ENCODE data around the gene PMCH.
"Not testable (repeated sequence)": the region's sequence is repeated elsewhere in the genome, so short reads cannot be mapped to it uniquely, and the experiment has no call there.

The PMCH gene, protein sequence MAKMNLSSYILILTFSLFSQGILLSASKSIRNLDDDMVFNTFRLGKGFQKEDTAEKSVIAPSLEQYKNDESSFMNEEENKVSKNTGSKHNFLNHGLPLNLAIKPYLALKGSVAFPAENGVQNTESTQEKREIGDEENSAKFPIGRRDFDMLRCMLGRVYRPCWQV

DNA sequence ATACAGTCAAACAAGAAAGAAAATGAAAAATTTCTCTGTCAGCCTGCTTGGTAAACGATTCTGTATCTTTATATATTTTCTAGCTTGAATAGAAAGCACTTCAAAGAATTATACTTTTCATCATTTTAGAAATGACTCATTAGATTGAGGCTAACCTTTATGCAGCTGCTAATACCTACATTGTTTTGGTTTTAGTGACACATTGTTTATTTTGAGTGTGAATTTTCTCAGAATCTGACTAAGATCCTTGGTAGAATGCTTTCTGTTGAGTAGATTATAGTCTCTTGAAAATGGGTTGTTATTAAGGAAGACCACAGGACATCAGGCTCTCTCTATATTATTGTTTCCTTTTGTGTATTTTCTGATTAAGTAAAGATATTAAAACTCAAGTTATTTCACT is at the start of gene PMCH:
PMCH (minus strand) TSS at position 45 of the 400 bp plus-strand sequence. CDS start 63 bp downstream, outside the sequence.
- Histone ChIP-seq H3K9ac (ENCODE audit: low read depth, low read length) (no peak within 1 kb of the TSS), H3K4me3 (ENCODE audit: low read depth, low read length) (no peak within 1 kb of the TSS)

GRCh38 chr12:102240859-102241258 is 43.2 kb upstream of the PMCH start:
- H3K9ac ChIP-seq (ENCODE audit: low read depth, low read length); H3K27me3 ChIP-seq (ENCODE audit: control insufficient read depth, insufficient read depth, low read length); H3K27ac ChIP-seq (ENCODE audit: low read depth, low read length); H3K4me1 ChIP-seq (ENCODE audit: control insufficient read depth, insufficient read depth, low read length); H3K36me3 ChIP-seq (ENCODE audit: control insufficient read depth, insufficient read depth, low read length); H3K4me3 ChIP-seq (ENCODE audit: low read depth, low read length); H3K9me3 ChIP-seq (ENCODE audit: control insufficient read depth, insufficient read depth, low read length): not testable (repeated sequence)

More for the DNA sequence above, at the start of gene PMCH:
- Histone ChIP-seq H3K4me1 (ENCODE audit: control insufficient read depth, insufficient read depth, low read length) (no peaks in the 10 kb centered on the region), H3K27me3 (ENCODE audit: control insufficient read depth, insufficient read depth, low read length) (no peaks in the 10 kb centered on the region), H3K27ac (ENCODE audit: low read depth, low read length) (no peak within 1 kb of the TSS), H3K36me3 (ENCODE audit: control insufficient read depth, insufficient read depth, low read length) (peaks cover 16% of the 10 kb centered on the region), H3K9me3 (ENCODE audit: control insufficient read depth, insufficient read depth, low read length) (no peaks in the 10 kb centered on the region)

DNA sequence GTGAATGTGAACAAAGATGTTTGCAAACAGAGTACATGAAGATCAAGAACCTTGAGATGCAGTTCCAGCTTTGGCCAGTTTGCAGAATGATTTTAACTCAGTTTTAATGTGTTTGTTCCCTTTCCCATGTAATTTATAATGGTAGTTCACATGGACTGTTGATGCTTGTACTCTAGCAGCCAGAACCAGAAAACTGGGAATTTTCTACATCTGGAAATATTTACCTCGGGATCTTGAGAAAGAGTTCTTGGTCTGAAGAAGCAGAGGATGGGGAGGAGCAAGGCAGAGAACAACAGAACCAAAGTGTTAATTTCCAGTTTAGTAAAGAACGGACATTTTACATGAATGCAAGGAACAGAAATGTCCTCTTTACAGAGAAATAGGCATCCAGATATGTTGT is 37.0 kb upstream of the PMCH start:
- no peaks in the 10 kb centered on the region for H3K36me3 ChIP-seq (ENCODE audit: control insufficient read depth, insufficient read depth, low read length)
- H3K27ac ChIP-seq (ENCODE audit: low read depth, low read length) = no peak overlapping the region
- no peaks in the 10 kb centered on the region for H3K27me3 ChIP-seq (ENCODE audit: control insufficient read depth, insufficient read depth, low read length)
- peaks cover 10% of the 10 kb centered on the region for H3K4me1 ChIP-seq (ENCODE audit: control insufficient read depth, insufficient read depth, low read length)
- H3K4me3 ChIP-seq (ENCODE audit: low read depth, low read length) = no peak overlapping the region
- H3K9ac ChIP-seq (ENCODE audit: low read depth, low read length) = no peak overlapping the region
- no peaks in the 10 kb centered on the region for H3K9me3 ChIP-seq (ENCODE audit: control insufficient read depth, insufficient read depth, low read length)

DNA sequence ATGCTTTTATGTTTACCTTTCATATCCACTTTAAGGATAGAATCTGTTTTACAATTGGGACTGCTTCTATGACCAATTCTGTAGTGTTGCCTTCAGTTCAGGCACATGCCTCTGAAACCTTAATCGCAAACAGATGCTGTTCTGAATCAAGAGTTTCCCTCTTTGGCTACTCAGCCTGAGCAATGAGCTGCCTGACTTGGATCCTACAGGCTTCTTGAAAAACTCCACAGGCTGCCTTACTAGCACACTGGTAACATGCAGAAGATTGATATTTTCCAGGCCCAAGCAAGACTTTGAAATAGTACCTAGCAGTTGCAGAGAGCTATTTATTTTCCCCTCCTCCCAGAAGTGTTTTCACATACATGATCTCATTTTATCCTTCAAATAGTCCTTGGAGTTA is 34.8 kb upstream of the PMCH start:
- H3K27ac ChIP-seq (ENCODE audit: low read depth, low read length) = no peak overlapping the region
- no peak overlapping the region for H3K9ac ChIP-seq (ENCODE audit: low read depth, low read length)
- H3K9me3 ChIP-seq (ENCODE audit: control insufficient read depth, insufficient read depth, low read length) = no peaks in the 10 kb centered on the region
- peaks cover 10% of the 10 kb centered on the region for H3K4me1 ChIP-seq (ENCODE audit: control insufficient read depth, insufficient read depth, low read length)
- no peaks in the 10 kb centered on the region for H3K36me3 ChIP-seq (ENCODE audit: control insufficient read depth, insufficient read depth, low read length)
- H3K27me3 ChIP-seq (ENCODE audit: control insufficient read depth, insufficient read depth, low read length) = no peaks in the 10 kb centered on the region
- no peak overlapping the region for H3K4me3 ChIP-seq (ENCODE audit: low read depth, low read length)

GRCh38 chr12:102232036-102232435 is 34.4 kb upstream of the PMCH start:
- Histone ChIP-seq H3K27ac (ENCODE audit: low read depth, low read length) (no peak overlapping the region), H3K27me3 (ENCODE audit: control insufficient read depth, insufficient read depth, low read length) (no peaks in the 10 kb centered on the region), H3K4me1 (ENCODE audit: control insufficient read depth, insufficient read depth, low read length) (peaks cover 10% of the 10 kb centered on the region), H3K9ac (ENCODE audit: low read depth, low read length) (no peak overlapping the region), H3K9me3 (ENCODE audit: control insufficient read depth, insufficient read depth, low read length) (no peaks in the 10 kb centered on the region), H3K36me3 (ENCODE audit: control insufficient read depth, insufficient read depth, low read length) (no peaks in the 10 kb centered on the region), H3K4me3 (ENCODE audit: low read depth, low read length) (no peak overlapping the region)

DNA sequence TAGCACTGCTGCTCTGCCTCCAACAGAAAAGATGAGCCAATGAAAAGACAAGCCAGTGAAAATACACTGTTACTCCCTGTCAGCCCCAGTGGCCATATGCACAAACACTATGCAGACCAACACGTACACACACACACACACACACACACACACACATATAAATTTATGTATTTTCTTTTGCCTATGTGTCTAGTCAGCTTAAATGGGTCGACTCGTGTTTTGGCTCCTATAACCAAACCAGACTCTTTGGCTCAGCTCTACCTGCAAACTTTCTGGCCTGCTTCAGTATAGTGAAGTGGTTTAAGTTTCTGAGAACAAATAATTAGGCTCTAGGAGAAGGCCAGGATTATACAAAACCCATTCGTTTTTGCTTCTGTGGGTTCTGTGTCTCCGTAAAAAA is 30.3 kb upstream of the PMCH start:
- H3K4me1 ChIP-seq (ENCODE audit: control insufficient read depth, insufficient read depth, low read length) = peaks cover 9% of the 10 kb centered on the region
- H3K36me3 ChIP-seq (ENCODE audit: control insufficient read depth, insufficient read depth, low read length) = no peaks in the 10 kb centered on the region
- H3K27ac ChIP-seq (ENCODE audit: low read depth, low read length) = no peak overlapping the region
- H3K9me3 ChIP-seq (ENCODE audit: control insufficient read depth, insufficient read depth, low read length) = no peaks in the 10 kb centered on the region
- H3K27me3 ChIP-seq (ENCODE audit: control insufficient read depth, insufficient read depth, low read length) = no peaks in the 10 kb centered on the region
- no peak overlapping the region for H3K4me3 ChIP-seq (ENCODE audit: low read depth, low read length)
- H3K9ac ChIP-seq (ENCODE audit: low read depth, low read length) = no peak overlapping the region

DNA sequence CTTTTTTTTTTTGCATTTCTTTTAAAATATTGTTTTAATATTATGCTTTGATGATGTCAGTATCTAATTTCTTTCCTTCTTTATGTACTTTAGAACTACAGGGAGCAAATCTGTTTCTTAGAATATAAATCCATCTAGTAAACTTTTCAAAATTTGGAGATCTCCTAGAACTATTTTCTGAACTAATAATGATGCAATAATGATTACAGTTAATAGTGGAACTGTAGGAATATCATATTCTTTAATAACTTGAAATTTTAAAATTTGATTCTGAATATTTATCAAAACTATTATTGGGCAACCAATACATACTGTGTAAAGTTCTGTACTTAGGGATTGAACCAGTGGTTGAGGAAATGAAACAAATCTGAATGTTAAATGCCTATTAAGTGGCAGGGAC is 23.1 kb upstream of the PMCH start:
- Histone ChIP-seq H3K9ac (ENCODE audit: low read depth, low read length) (no peak overlapping the region), H3K4me1 (ENCODE audit: control insufficient read depth, insufficient read depth, low read length) (no peaks in the 10 kb centered on the region), H3K36me3 (ENCODE audit: control insufficient read depth, insufficient read depth, low read length) (no peaks in the 10 kb centered on the region), H3K4me3 (ENCODE audit: low read depth, low read length) (no peak overlapping the region), H3K27ac (ENCODE audit: low read depth, low read length) (no peak overlapping the region), H3K9me3 (ENCODE audit: control insufficient read depth, insufficient read depth, low read length) (no peaks in the 10 kb centered on the region), H3K27me3 (ENCODE audit: control insufficient read depth, insufficient read depth, low read length) (no peaks in the 10 kb centered on the region)

DNA sequence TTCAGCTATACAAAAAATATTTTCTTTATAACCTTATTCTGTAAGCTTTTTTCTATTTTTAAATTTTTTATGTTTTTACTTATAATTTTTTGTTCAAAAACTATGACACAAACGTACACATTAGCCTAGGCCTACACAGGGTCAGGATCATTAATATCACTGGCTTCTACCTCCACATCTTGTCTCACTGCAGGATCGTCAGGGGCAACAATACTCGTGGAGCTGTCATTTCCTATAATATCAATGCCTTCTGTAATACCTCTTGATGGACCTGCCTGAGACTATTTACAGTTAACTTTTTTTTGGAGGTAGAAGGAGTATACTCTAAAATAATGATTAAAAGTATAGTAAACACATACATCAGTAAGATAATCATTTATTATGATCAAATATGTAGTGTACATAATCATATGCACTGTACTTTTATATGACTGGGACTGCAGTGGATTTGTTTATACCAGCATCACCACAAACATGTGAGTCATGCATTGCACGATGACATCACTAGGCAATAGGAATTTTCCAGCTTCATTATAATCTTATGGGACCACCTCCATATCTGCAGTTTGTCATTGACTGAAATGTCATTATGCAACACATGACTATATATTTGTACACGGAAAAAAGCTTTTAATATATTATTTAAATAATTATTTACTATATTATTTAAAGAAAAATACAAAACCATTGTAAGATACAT is 18.5 kb upstream of the PMCH start:
- H3K36me3 ChIP-seq (ENCODE audit: control insufficient read depth, insufficient read depth, low read length) = no peaks in the 10 kb centered on the region
- H3K4me3 ChIP-seq (ENCODE audit: low read depth, low read length) = no peak overlapping the region
- H3K9me3 ChIP-seq (ENCODE audit: control insufficient read depth, insufficient read depth, low read length) = no peaks in the 10 kb centered on the region
- H3K27me3 ChIP-seq (ENCODE audit: control insufficient read depth, insufficient read depth, low read length) = no peaks in the 10 kb centered on the region
- no peak overlapping the region for H3K27ac ChIP-seq (ENCODE audit: low read depth, low read length)
- no peak overlapping the region for H3K9ac ChIP-seq (ENCODE audit: low read depth, low read length)
- H3K4me1 ChIP-seq (ENCODE audit: control insufficient read depth, insufficient read depth, low read length) = no peaks in the 10 kb centered on the region

DNA sequence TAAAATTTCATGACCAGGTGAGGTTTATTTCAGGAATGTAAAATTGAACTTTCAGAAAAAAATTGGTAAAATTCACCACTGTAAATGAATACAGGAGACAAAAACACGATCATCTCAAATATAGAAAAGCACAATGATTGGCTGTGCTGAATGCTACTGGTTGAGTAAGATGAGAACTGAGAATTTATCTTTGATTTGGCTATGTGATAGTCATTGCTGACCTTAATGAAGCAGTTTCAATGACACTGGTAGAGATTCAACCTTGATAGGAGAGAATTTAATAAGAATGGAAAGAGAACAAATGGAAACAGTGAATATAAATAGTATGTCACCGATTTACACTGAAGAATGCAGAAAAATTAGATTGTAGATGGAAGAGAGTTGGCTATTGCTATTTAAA is 6.4 kb upstream of the PMCH start:
- Histone ChIP-seq H3K27me3 (ENCODE audit: control insufficient read depth, insufficient read depth, low read length) (no peaks in the 10 kb centered on the region), H3K4me3 (ENCODE audit: low read depth, low read length) (no peak overlapping the region), H3K9ac (ENCODE audit: low read depth, low read length) (no peak overlapping the region), H3K4me1 (ENCODE audit: control insufficient read depth, insufficient read depth, low read length) (no peaks in the 10 kb centered on the region), H3K9me3 (ENCODE audit: control insufficient read depth, insufficient read depth, low read length) (peaks cover 18% of the 10 kb centered on the region), H3K36me3 (ENCODE audit: control insufficient read depth, insufficient read depth, low read length) (peaks cover 12% of the 10 kb centered on the region; the same call in 1 of the 2 replicates), H3K27ac (ENCODE audit: low read depth, low read length) (no peak overlapping the region)

DNA sequence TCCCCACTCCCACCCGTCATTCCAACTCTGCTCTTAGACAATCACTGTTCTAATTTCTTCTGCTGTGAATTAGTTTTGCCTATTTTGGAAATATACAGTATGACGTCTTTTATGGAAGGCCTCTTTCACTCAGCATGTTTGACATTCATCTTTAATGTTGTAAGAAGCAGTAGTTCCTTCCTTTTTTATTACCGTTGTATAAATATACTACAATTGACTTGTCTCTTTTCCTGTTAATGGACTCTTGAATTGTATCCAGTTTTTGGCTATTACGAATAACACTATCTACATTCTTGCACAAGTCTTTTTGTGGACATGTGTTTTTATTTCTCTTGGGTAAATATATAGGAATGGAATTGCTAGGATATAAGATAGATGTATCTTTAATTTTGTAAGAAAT is 4.9 kb upstream of the PMCH start:
- peaks cover 4% of the 10 kb centered on the region for H3K9me3 ChIP-seq (ENCODE audit: control insufficient read depth, insufficient read depth, low read length)
- no peak overlapping the region for H3K27ac ChIP-seq (ENCODE audit: low read depth, low read length)
- no peak overlapping the region for H3K4me3 ChIP-seq (ENCODE audit: low read depth, low read length)
- H3K9ac ChIP-seq (ENCODE audit: low read depth, low read length) = no peak overlapping the region
- H3K36me3 ChIP-seq (ENCODE audit: control insufficient read depth, insufficient read depth, low read length) = peaks cover 15% of the 10 kb centered on the region
- no peaks in the 10 kb centered on the region for H3K27me3 ChIP-seq (ENCODE audit: control insufficient read depth, insufficient read depth, low read length)
- H3K4me1 ChIP-seq (ENCODE audit: control insufficient read depth, insufficient read depth, low read length) = no peaks in the 10 kb centered on the region

- H3K9me3 ChIP-seq (ENCODE audit: control insufficient read depth, insufficient read depth, low read length) = no peaks in the 10 kb centered on the region
- H3K4me1 ChIP-seq (ENCODE audit: control insufficient read depth, insufficient read depth, low read length) = no peaks in the 10 kb centered on the region
- H3K27ac ChIP-seq (ENCODE audit: low read depth, low read length) = no peak overlapping the region
- no peak overlapping the region for H3K9ac ChIP-seq (ENCODE audit: low read depth, low read length)
- H3K27me3 ChIP-seq (ENCODE audit: control insufficient read depth, insufficient read depth, low read length) = no peaks in the 10 kb centered on the region
- H3K36me3 ChIP-seq (ENCODE audit: control insufficient read depth, insufficient read depth, low read length) = peaks cover 12% of the 10 kb centered on the region
- no peak overlapping the region for H3K4me3 ChIP-seq (ENCODE audit: low read depth, low read length)
Observed at GRCh38 chr12:102201436-102202061, 3.9 kb upstream of the PMCH start.
